Endometrial microvascular endothelial cells (primary cell): Measurements from ENCODE around the gene YBX2. TPM values are rescaled to one million over a fixed set of nuclear protein-coding genes. Genes with fewer than 3 reads are reported as not detected.

Experiments
- total RNA-seq: library from RNA; depleted of rRNA; stranded (reverse); fragments of >200 nt; gene quantifications from one replicate; pipeline ENCODE4 v1.2.3, GENCODE V29; 2015; ENCODE audit errors: inconsistent ontology term

Gene YBX2
- total RNA-seq, 1 donor from 2014 or later: not detected

Other genes with a start within 250 kb of the YBX2 start
- not detected for gene CLEC10A, start 214.4 kb downstream of the YBX2 start, total RNA-seq
- not detected for gene ASGR2, start 179.8 kb downstream of the YBX2 start, total RNA-seq
- not detected for gene ASGR1, start 115.3 kb downstream of the YBX2 start, total RNA-seq
- 5.9 TPM for gene DLG4, start 74.8 kb downstream of the YBX2 start, total RNA-seq
- 357 TPM for gene ACADVL, start 74.7 kb downstream of the YBX2 start, total RNA-seq
- 31.8 TPM for gene DVL2, start 60.1 kb downstream of the YBX2 start, total RNA-seq
- gene PHF23, start 55.2 kb downstream of the YBX2 start, total RNA-seq: 65.3 TPM
- gene GABARAP, start 52.2 kb downstream of the YBX2 start, total RNA-seq: 154 TPM
- gene CTDNEP1, start 42.9 kb downstream of the YBX2 start, total RNA-seq: 55.9 TPM
- gene ELP5, start 42.4 kb downstream of the YBX2 start, total RNA-seq: 46.6 TPM
- 16.4 TPM for gene CLDN7, start 32.2 kb downstream of the YBX2 start, total RNA-seq
- not detected for gene SLC2A4, start 12.9 kb downstream of the YBX2 start, total RNA-seq
- gene EIF5A, start 13.0 kb upstream of the YBX2 start, total RNA-seq: 666 TPM
- 39.7 TPM for gene GPS2, start 20.7 kb upstream of the YBX2 start, total RNA-seq
- gene NEURL4, start 34.7 kb upstream of the YBX2 start, total RNA-seq: 15.1 TPM
- not detected for gene ACAP1, start 41.9 kb upstream of the YBX2 start, total RNA-seq
- gene KCTD11, start 57.5 kb upstream of the YBX2 start, total RNA-seq: 7.8 TPM
- gene TMEM95, start 60.5 kb upstream of the YBX2 start, total RNA-seq: not detected
- gene TNK1, start 86.5 kb upstream of the YBX2 start, total RNA-seq: not detected
- gene PLSCR3, start 99.9 kb upstream of the YBX2 start, total RNA-seq: 55.8 TPM
- gene TMEM256, start 109.5 kb upstream of the YBX2 start, total RNA-seq: 109 TPM
- gene NLGN2, start 113.2 kb upstream of the YBX2 start, total RNA-seq: 3.4 TPM
- gene SPEM1, start 125.7 kb upstream of the YBX2 start, total RNA-seq: not detected
- gene SPEM2, start 131.0 kb upstream of the YBX2 start, total RNA-seq: not detected
- not detected for gene SPEM3, start 134.2 kb upstream of the YBX2 start, total RNA-seq
- 5.2 TPM for gene TMEM102, start 140.8 kb upstream of the YBX2 start, total RNA-seq
- not detected for gene FGF11, start 144.9 kb upstream of the YBX2 start, total RNA-seq
- 14.1 TPM for gene CHRNB1, start 150.4 kb upstream of the YBX2 start, total RNA-seq
- gene ZBTB4, start 185.0 kb upstream of the YBX2 start, total RNA-seq: 23.1 TPM
- not detected for gene SLC35G6, start 186.8 kb upstream of the YBX2 start, total RNA-seq
- gene POLR2A, start 189.7 kb upstream of the YBX2 start, total RNA-seq: 40.6 TPM